ENCODE data around the gene KLF7.

- TF ChIP-seq POLR2A (IDR thresholded peaks at IDR 0.05) (no peak), CTCF (IDR thresholded peaks at IDR 0.05) (no peak)
These were observed 88.5 kb downstream of the KLF7 start for GRCh38 chr2:207077266-207077665.
